GOT3 (cell line): ENCODE measurements around the gene NPR1.

ENCODE experiments used
- DNase-seq: peaks from one replicate; lab custom pipeline; 2025; ENCODE audit warnings: mixed read lengths; lab: John Stamatoyannopoulos, UW

The NPR1 gene

GRCh38 chr1:153727463-153728304, 49.2 kb downstream of the NPR1 start, which contains the start of gene INTS3:
TSS of gene INTS3 (plus strand) at chr1:153728050. CDS start at chr1:153728635, 585 bp downstream.
- DNase-seq = peak; percentile 94

GRCh38 chr1:153728305-153729066, 50.0 kb downstream of the NPR1 start:
- DNase-seq = no peak

- no peak for DNase-seq
These were observed 52.0 kb downstream of the NPR1 start for GRCh38 chr1:153730468-153730988.

GRCh38 chr1:153733970-153734369, 55.5 kb downstream of the NPR1 start:
- DNase-seq = no peak

GRCh38 chr1:153734396-153735089, 56.1 kb downstream of the NPR1 start:
- DNase-seq = no peak

- DNase-seq = no peak
These were observed 56.6 kb downstream of the NPR1 start for GRCh38 chr1:153735090-153735420.

GRCh38 chr1:153741986-153742385, 63.5 kb downstream of the NPR1 start:
- no peak for DNase-seq

- DNase-seq = no peak
These were observed 64.1 kb downstream of the NPR1 start for GRCh38 chr1:153742411-153743142.
